ENCODE results near the gene HOXB2.

DNA sequence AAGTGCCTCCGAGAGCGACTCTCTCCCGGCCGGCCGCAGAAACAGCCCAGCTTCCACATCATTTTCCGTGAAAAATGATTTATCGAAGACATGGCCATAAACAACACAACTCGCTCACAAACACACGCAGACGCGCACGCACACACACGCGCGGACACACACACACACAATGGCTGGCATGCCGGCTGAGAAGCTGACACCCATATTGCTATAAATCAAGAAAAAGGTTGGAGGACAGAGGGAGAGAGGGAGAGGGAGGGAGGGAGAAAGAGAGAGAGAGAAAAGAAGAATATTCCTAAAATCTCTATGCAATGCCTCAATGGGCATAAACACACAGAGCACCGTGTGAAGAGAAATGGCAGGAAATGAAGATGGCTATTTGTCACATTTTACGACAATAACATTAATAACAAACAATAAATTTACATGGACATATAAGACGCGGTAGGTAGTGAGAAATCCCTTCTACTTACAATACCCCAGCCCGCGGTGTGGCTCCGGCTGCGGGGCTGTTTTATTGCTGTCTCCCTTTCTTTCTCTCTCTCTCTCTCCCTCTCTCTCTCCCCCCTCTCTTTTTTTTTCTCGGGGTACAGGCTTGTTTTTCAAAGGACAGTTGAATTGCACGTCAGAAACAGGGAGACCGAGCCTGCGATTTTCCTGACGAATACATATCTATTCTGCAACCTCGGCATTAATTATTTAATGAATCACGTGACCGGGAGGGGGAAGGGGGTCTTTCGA lies 23.8 kb upstream of the HOXB2 start:
- TF ChIP-seq, protein P1, sequence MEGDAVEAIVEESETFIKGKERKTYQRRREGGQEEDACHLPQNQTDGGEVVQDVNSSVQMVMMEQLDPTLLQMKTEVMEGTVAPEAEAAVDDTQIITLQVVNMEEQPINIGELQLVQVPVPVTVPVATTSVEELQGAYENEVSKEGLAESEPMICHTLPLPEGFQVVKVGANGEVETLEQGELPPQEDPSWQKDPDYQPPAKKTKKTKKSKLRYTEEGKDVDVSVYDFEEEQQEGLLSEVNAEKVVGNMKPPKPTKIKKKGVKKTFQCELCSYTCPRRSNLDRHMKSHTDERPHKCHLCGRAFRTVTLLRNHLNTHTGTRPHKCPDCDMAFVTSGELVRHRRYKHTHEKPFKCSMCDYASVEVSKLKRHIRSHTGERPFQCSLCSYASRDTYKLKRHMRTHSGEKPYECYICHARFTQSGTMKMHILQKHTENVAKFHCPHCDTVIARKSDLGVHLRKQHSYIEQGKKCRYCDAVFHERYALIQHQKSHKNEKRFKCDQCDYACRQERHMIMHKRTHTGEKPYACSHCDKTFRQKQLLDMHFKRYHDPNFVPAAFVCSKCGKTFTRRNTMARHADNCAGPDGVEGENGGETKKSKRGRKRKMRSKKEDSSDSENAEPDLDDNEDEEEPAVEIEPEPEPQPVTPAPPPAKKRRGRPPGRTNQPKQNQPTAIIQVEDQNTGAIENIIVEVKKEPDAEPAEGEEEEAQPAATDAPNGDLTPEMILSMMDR (conservative IDR thresholded peaks at IDR 0.05), result no peak
- TF ChIP-seq EZH2 (IDR thresholded peaks at IDR 0.05; ENCODE audit: low read depth), result no peak
